WTC11 (cell line): Measurements from ENCODE around the gene OLIG1. TPM values are rescaled to one million over a fixed set of nuclear protein-coding genes. Genes with fewer than 3 reads are reported as not detected.

ENCODE experiments used
- ATAC-seq: fragments of 200-7000 bp; cut with Tn5 transposase; 2 replicates; pipeline ENCODE4 v1.10.0; 2021; ENCODE audit warnings: mild to moderate bottlenecking, moderate library complexity
- CTCF ChIA-PET: fragments of 300-600 bp; sonication (Branson Sonifier 250); formaldehyde crosslinking; loops from one replicate; lab custom pipeline; 2021; ENCODE audit warnings: antibody characterized with exemption; lab: Charles Lee
- POLR2A ChIA-PET: fragments of 350-600 bp; sonication (Branson Sonifier 250); formaldehyde crosslinking; loops from one replicate; lab custom pipeline; 2021; ENCODE audit warnings: antibody characterized with exemption; lab: Charles Lee
- DNase-seq: peaks from one replicate; pipeline ENCODE4 v3.0.0; 2021; ENCODE audit warnings: low spot score
- H3K27ac Mint-ChIP-seq: 2 replicates; pipeline ENCODE4 v1.8.0; 2021; ENCODE audit warnings: mixed read lengths
- H3K27me3 Mint-ChIP-seq: 2 replicates; pipeline ENCODE4 v1.8.0; 2021; ENCODE audit warnings: low read depth, mild to moderate bottlenecking, moderate library complexity, mixed read lengths
- H3K36me3 Mint-ChIP-seq: 2 replicates; pipeline ENCODE4 v1.8.0; 2021; ENCODE audit warnings: mixed read lengths
- H3K4me1 Mint-ChIP-seq: 2 replicates; pipeline ENCODE4 v1.8.0; 2022; ENCODE audit warnings: mixed read lengths
- H3K4me3 Mint-ChIP-seq: 2 replicates; pipeline ENCODE4 v1.8.0; 2021; ENCODE audit warnings: mild to moderate bottlenecking, moderate library complexity, mixed read lengths
- H3K9me3 Mint-ChIP-seq: 2 replicates; pipeline ENCODE4 v1.8.0; 2021; ENCODE audit warnings: mixed read lengths
- ELF4 ChIP-seq: sonication (generic); formaldehyde crosslinking; IDR thresholded peaks from 2 replicates; pipeline ENCODE4 v1.8.1; 2022; ENCODE audit warnings: low read depth, mild to moderate bottlenecking, moderate library complexity, missing genetic modification reagents
- ESRRA ChIP-seq: sonication (generic); formaldehyde crosslinking; IDR thresholded peaks from 2 replicates; pipeline ENCODE4 v1.8.1; 2022; ENCODE audit warnings: mild to moderate bottlenecking, missing genetic modification reagents, borderline replicate concordance
- FOXJ3 ChIP-seq: sonication (generic); formaldehyde crosslinking; IDR thresholded peaks from 2 replicates; pipeline ENCODE4 v1.9.0; 2021; ENCODE audit warnings: missing genetic modification reagents, mild to moderate bottlenecking, borderline replicate concordance
- GABPB1 ChIP-seq: sonication (generic); formaldehyde crosslinking; IDR thresholded peaks from 2 replicates; pipeline ENCODE4 v1.8.1; 2023; ENCODE audit warnings: mild to moderate bottlenecking, missing genetic modification reagents
- GRHL2 ChIP-seq: fragments of 250-450 bp; sonication (Bioruptor Pico); IDR thresholded peaks from 2 replicates; pipeline ENCODE4 v1.8.0; 2022; ENCODE audit warnings: mild to moderate bottlenecking, moderate library complexity; ENCODE audit not compliant: insufficient replicate concordance, severe bottlenecking
- HMGA2 ChIP-seq: fragments of 250-450 bp; sonication (Bioruptor Pico); IDR thresholded peaks from 2 replicates; pipeline ENCODE4 v1.4.0; 2021; ENCODE audit warnings: mild to moderate bottlenecking, moderate library complexity
- IRF2 ChIP-seq: sonication (generic); formaldehyde crosslinking; IDR thresholded peaks from 2 replicates; pipeline ENCODE4 v1.8.0; 2022; ENCODE audit warnings: low read depth, missing genetic modification reagents, borderline replicate concordance
- NR2C2 ChIP-seq: sonication (generic); formaldehyde crosslinking; IDR thresholded peaks from 2 replicates; pipeline ENCODE4 v1.8.0; 2022; ENCODE audit warnings: mild to moderate bottlenecking, missing genetic modification reagents
- NR3C1 ChIP-seq: sonication (generic); formaldehyde crosslinking; conservative IDR thresholded peaks from 2 replicates; pipeline ENCODE4 v1.8.1; 2023; ENCODE audit warnings: low read depth, mild to moderate bottlenecking, missing genetic modification reagents
- OVOL2 ChIP-seq: fragments of 250-450 bp; sonication (Bioruptor Pico); IDR thresholded peaks from 2 replicates; pipeline ENCODE4 v1.9.0; 2021; ENCODE audit warnings: mild to moderate bottlenecking, borderline replicate concordance
- SOX15 ChIP-seq: fragments of 250-450 bp; sonication (Bioruptor Pico); IDR thresholded peaks from 2 replicates; pipeline ENCODE4 v1.9.0; 2021; ENCODE audit warnings: mild to moderate bottlenecking
- ZNF138 ChIP-seq: sonication (generic); formaldehyde crosslinking; conservative IDR thresholded peaks from 2 replicates; pipeline ENCODE4 v1.8.1; 2022; ENCODE audit warnings: mild to moderate bottlenecking, moderate library complexity, missing genetic modification reagents
- ZNF219 ChIP-seq: sonication (generic); formaldehyde crosslinking; IDR thresholded peaks from 2 replicates; pipeline ENCODE4 v1.8.0; 2023; ENCODE audit warnings: missing genetic modification reagents, mild to moderate bottlenecking, borderline replicate concordance
- ZNF263 ChIP-seq: sonication (generic); formaldehyde crosslinking; IDR thresholded peaks from 2 replicates; pipeline ENCODE4 v1.8.1; 2022; ENCODE audit warnings: low read depth, mild to moderate bottlenecking, moderate library complexity, missing genetic modification reagents
- ZNF281 ChIP-seq: sonication (generic); formaldehyde crosslinking; IDR thresholded peaks from 2 replicates; pipeline ENCODE4 v1.8.0; 2023; ENCODE audit warnings: mild to moderate bottlenecking, missing genetic modification reagents
- ZNF317 ChIP-seq: sonication (generic); formaldehyde crosslinking; IDR thresholded peaks from 2 replicates; pipeline ENCODE4 v1.8.1; 2023; ENCODE audit warnings: low read depth, mild to moderate bottlenecking, moderate library complexity, missing genetic modification reagents, borderline replicate concordance
- total RNA-seq: library from RNA; stranded (reverse); gene quantifications from 3 replicates; pipeline ENCODE4 v1.2.3, GENCODE V29; 2021
- TF ChIP-seq, protein P1 (sequence below): sonication (generic); formaldehyde crosslinking; conservative IDR thresholded peaks from 2 replicates; pipeline ENCODE4 v1.8.1; 2022; ENCODE audit warnings: mild to moderate bottlenecking, missing genetic modification reagents
- TF ChIP-seq, protein P2 (sequence below): fragments of 250-450 bp; sonication (Bioruptor Pico); IDR thresholded peaks from 2 replicates; pipeline ENCODE4 v1.8.0; 2021; ENCODE audit warnings: mild to moderate bottlenecking
- TF ChIP-seq, protein P3 (sequence below): sonication (generic); formaldehyde crosslinking; IDR thresholded peaks from 2 replicates; pipeline ENCODE4 v1.8.1; 2023; ENCODE audit warnings: mild to moderate bottlenecking, moderate library complexity, missing genetic modification reagents
- TF ChIP-seq, protein P4 (sequence below): sonication (generic); formaldehyde crosslinking; IDR thresholded peaks from 2 replicates; pipeline ENCODE4 v1.8.0; 2023; ENCODE audit warnings: missing genetic modification reagents
- TF ChIP-seq, protein P5 (sequence below): fragments of 250-450 bp; sonication (Bioruptor Pico); IDR thresholded peaks from 2 replicates; pipeline ENCODE4 v1.9.0; 2021; ENCODE audit warnings: mild to moderate bottlenecking
- TF ChIP-seq, protein P6 (sequence below): sonication (generic); formaldehyde crosslinking; IDR thresholded peaks from 2 replicates; pipeline ENCODE4 v1.8.0; 2022; ENCODE audit warnings: mild to moderate bottlenecking, missing genetic modification reagents

Gene OLIG1
- total RNA-seq, 1 experiment from 2014 or later: 2.1 TPM

DNA sequence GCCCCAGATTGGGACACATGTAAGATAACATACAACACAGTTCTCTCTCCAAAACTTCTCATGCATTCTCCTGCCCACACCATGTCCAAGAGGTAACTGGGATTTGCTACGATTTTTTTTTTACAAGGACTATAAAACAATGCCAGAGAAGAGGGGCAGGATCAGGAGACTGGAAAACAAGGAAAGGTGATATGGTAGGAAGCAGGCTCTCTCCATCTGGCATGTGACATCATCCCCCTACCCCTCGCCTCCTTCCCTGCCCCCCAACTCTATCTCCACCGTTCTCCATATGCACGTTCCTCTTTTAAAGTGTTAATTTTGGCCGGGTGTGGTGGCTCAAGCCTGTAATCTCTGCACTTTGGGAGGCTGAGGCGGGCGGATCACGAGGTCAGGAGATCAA, 23.5 kb upstream of the OLIG1 start:
- peak; percentile 55 for ATAC-seq
- CTCF ChIA-PET: no interaction called here
- Mint-ChIP-seq H3K4me1 (peaks cover 15% of the 10 kb centered on the region), H3K9me3 (no peaks in the 10 kb centered on the region), H3K27ac (no peak overlapping the region), H3K27me3 (peaks cover 17% of the 10 kb centered on the region), H3K36me3 (no peaks in the 10 kb centered on the region), H3K4me3 (no peak overlapping the region)
- DNase-seq: no peak
- POLR2A ChIA-PET: interaction anchor here (0.5 kb wide), 1 partner anchor 29 kb away, joined by 9 read pairs; no protein-coding TSS in a partner anchor
- TF ChIP-seq ELF4 (CRISPR knock-in tag): no peak
- TF ChIP-seq HMGA2: no peak
- TF ChIP-seq, protein P1, sequence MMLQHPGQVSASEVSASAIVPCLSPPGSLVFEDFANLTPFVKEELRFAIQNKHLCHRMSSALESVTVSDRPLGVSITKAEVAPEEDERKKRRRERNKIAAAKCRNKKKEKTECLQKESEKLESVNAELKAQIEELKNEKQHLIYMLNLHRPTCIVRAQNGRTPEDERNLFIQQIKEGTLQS: no peak
- TF ChIP-seq ZNF263 (CRISPR knock-in tag): no peak
- TF ChIP-seq, protein P2, sequence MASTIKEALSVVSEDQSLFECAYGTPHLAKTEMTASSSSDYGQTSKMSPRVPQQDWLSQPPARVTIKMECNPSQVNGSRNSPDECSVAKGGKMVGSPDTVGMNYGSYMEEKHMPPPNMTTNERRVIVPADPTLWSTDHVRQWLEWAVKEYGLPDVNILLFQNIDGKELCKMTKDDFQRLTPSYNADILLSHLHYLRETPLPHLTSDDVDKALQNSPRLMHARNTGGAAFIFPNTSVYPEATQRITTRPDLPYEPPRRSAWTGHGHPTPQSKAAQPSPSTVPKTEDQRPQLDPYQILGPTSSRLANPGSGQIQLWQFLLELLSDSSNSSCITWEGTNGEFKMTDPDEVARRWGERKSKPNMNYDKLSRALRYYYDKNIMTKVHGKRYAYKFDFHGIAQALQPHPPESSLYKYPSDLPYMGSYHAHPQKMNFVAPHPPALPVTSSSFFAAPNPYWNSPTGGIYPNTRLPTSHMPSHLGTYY (CRISPR knock-in tag): no peak
- no peak for TF ChIP-seq SOX15 (CRISPR knock-in tag)
- TF ChIP-seq, protein P3, sequence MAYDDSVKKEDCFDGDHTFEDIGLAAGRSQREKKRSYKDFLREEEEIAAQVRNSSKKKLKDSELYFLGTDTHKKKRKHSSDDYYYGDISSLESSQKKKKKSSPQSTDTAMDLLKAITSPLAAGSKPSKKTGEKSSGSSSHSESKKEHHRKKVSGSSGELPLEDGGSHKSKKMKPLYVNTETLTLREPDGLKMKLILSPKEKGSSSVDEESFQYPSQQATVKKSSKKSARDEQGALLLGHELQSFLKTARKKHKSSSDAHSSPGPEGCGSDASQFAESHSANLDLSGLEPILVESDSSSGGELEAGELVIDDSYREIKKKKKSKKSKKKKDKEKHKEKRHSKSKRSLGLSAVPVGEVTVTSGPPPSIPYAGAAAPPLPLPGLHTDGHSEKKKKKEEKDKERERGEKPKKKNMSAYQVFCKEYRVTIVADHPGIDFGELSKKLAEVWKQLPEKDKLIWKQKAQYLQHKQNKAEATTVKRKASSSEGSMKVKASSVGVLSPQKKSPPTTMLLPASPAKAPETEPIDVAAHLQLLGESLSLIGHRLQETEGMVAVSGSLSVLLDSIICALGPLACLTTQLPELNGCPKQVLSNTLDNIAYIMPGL (CRISPR knock-in tag): no peak
- TF ChIP-seq IRF2: no peak
- no peak for TF ChIP-seq OVOL2 (CRISPR knock-in tag)

- H3K36me3 Mint-ChIP-seq: no peaks in the 10 kb centered on the region
- no peak overlapping the region for H3K27ac Mint-ChIP-seq
- no peak for DNase-seq
- CTCF ChIA-PET: no interaction called here
- no peaks in the 10 kb centered on the region for H3K9me3 Mint-ChIP-seq
- no peak for ATAC-seq
- H3K4me3 Mint-ChIP-seq: no peak overlapping the region
- H3K27me3 Mint-ChIP-seq: peaks cover 16% of the 10 kb centered on the region
- peaks cover 15% of the 10 kb centered on the region for H3K4me1 Mint-ChIP-seq
- POLR2A ChIA-PET: no interaction called here
- TF ChIP-seq ZNF281 (CRISPR knock-in tag) (no peak), ZNF219 (CRISPR knock-in tag) (no peak), ESRRA (CRISPR knock-in tag) (no peak), ZNF317 (no peak), GABPB1 (CRISPR knock-in tag) (no peak), ELF4 (CRISPR knock-in tag) (no peak), ZNF263 (CRISPR knock-in tag) (no peak), NR2C2 (CRISPR knock-in tag) (no peak), OVOL2 (CRISPR knock-in tag) (no peak), FOXJ3 (CRISPR knock-in tag) (no peak), NR3C1 (CRISPR knock-in tag) (no peak), GRHL2 (CRISPR knock-in tag) (no peak), ZNF138 (CRISPR knock-in tag) (no peak)
- TF ChIP-seq, protein P4, sequence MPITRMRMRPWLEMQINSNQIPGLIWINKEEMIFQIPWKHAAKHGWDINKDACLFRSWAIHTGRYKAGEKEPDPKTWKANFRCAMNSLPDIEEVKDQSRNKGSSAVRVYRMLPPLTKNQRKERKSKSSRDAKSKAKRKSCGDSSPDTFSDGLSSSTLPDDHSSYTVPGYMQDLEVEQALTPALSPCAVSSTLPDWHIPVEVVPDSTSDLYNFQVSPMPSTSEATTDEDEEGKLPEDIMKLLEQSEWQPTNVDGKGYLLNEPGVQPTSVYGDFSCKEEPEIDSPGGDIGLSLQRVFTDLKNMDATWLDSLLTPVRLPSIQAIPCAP (CRISPR knock-in tag): no peak
- TF ChIP-seq, protein P5, sequence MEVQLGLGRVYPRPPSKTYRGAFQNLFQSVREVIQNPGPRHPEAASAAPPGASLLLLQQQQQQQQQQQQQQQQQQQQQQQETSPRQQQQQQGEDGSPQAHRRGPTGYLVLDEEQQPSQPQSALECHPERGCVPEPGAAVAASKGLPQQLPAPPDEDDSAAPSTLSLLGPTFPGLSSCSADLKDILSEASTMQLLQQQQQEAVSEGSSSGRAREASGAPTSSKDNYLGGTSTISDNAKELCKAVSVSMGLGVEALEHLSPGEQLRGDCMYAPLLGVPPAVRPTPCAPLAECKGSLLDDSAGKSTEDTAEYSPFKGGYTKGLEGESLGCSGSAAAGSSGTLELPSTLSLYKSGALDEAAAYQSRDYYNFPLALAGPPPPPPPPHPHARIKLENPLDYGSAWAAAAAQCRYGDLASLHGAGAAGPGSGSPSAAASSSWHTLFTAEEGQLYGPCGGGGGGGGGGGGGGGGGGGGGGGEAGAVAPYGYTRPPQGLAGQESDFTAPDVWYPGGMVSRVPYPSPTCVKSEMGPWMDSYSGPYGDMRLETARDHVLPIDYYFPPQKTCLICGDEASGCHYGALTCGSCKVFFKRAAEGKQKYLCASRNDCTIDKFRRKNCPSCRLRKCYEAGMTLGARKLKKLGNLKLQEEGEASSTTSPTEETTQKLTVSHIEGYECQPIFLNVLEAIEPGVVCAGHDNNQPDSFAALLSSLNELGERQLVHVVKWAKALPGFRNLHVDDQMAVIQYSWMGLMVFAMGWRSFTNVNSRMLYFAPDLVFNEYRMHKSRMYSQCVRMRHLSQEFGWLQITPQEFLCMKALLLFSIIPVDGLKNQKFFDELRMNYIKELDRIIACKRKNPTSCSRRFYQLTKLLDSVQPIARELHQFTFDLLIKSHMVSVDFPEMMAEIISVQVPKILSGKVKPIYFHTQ: no peak
- TF ChIP-seq, protein P6, sequence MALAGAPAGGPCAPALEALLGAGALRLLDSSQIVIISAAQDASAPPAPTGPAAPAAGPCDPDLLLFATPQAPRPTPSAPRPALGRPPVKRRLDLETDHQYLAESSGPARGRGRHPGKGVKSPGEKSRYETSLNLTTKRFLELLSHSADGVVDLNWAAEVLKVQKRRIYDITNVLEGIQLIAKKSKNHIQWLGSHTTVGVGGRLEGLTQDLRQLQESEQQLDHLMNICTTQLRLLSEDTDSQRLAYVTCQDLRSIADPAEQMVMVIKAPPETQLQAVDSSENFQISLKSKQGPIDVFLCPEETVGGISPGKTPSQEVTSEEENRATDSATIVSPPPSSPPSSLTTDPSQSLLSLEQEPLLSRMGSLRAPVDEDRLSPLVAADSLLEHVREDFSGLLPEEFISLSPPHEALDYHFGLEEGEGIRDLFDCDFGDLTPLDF: no peak
Measured at GRCh38 chr21:33047231-33047630, 22.7 kb upstream of the OLIG1 start.
